ENCODE data around the gene ENKUR. TPM values are rescaled to one million over a fixed set of nuclear protein-coding genes. Genes with fewer than 3 reads are reported as not detected.

Gene ENKUR
- total RNA-seq, 2 donors from 2014 or later = 0.45 TPM; not detected in 1

DNA sequence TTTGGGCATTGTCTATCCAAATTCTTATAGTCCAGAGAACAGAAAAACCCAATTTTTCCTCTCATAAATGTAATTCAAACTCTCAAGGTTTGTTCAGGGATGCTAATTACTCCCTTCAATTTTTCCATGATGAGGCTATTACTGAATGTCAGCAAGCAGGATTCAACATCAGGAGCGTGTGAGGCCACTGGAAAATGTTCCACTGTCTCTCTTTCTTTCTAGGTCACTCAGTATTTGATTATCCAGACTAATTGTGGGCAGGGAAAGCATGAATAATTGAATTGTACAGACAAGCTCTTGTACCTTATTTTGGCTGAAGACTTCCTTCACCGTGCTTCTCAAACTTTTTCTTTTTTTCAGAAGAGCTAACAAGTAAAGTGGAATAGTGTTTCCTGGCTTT, 31.1 kb upstream of the ENKUR start:
- H3K27me3 Mint-ChIP-seq = peaks cover 37% of the 10 kb centered on the region
- no peaks in the 10 kb centered on the region for H3K4me1 Mint-ChIP-seq
- no peaks in the 10 kb centered on the region for H3K9me3 Mint-ChIP-seq
- ATAC-seq (replicated peaks) = no peak
- H3K4me3 Mint-ChIP-seq = no peak overlapping the region
- H3K27ac Mint-ChIP-seq = no peak overlapping the region
- no peaks in the 10 kb centered on the region for H3K36me3 Mint-ChIP-seq (ENCODE audit: low read depth)

DNA sequence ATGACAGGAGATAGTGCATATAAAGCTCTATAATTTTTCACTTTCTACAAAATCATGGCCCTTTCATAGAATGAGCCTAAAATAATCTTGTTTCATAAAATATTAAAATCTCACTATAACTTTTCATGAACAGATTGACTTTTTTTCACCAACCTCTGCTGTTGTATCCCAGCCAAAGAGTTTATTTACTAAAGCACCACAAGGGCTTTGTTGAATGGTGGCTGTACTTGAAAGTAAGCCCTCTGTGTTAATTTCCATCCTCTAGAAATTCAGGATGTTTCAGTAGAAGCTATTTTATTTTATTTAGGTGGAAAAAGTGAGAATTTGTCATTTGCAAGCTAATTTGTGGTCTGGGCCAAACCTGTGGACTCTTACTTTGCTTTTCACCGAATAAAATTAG, 30.7 kb upstream of the ENKUR start:
- Mint-ChIP-seq H3K9me3 (no peaks in the 10 kb centered on the region), H3K36me3 (ENCODE audit: low read depth) (no peaks in the 10 kb centered on the region), H3K4me1 (no peaks in the 10 kb centered on the region), H3K27me3 (peaks cover 37% of the 10 kb centered on the region), H3K27ac (no peak overlapping the region), H3K4me3 (no peak overlapping the region)
- no peak for ATAC-seq (replicated peaks)

DNA sequence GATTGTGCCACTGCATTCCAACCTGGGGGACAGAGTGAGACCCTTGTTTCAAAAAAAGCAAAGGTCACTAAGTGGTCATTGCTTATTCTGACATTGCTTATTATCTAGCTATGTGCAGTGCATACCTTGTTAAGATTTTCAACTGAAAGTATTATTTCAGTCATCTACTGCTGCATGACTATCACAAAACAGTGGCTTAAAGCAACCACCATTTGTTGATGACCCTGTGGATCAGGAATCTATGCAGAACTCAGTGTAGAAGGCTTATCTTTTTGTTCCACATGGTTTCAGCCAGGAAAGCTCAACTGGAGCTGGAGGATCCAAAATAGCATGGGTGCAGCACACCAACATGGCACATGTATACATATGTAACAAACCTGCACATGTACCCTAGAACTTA, 23.6 kb upstream of the ENKUR start:
- Mint-ChIP-seq H3K4me3 (no peak overlapping the region), H3K27ac (no peak overlapping the region), H3K27me3 (peaks cover 10% of the 10 kb centered on the region), H3K9me3 (no peaks in the 10 kb centered on the region), H3K36me3 (ENCODE audit: low read depth) (no peaks in the 10 kb centered on the region), H3K4me1 (no peaks in the 10 kb centered on the region)
- ATAC-seq (replicated peaks) = no peak

DNA sequence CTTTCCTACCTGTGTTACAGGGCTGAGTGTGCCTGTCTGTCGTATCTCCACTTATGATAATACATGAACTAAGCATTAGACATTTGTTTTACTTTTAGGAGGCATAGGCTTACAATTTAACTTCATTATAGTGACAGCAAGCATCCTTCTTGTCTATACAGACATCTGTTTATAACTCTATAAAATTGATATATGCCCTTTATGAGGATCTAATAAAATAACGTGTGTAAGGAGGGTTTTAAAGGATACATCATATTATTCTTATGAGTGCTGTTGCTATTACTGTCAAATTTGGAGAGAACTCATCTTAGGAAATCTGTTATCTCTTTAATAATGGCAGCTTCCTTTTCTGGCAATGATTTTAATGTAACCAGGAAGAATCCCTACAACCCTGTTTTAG, 22.4 kb upstream of the ENKUR start:
- ATAC-seq (replicated peaks) = no peak
- Mint-ChIP-seq H3K27me3 (peaks cover 9% of the 10 kb centered on the region), H3K4me1 (no peaks in the 10 kb centered on the region), H3K4me3 (no peak overlapping the region), H3K27ac (no peak overlapping the region), H3K36me3 (ENCODE audit: low read depth) (no peaks in the 10 kb centered on the region), H3K9me3 (no peaks in the 10 kb centered on the region)

DNA sequence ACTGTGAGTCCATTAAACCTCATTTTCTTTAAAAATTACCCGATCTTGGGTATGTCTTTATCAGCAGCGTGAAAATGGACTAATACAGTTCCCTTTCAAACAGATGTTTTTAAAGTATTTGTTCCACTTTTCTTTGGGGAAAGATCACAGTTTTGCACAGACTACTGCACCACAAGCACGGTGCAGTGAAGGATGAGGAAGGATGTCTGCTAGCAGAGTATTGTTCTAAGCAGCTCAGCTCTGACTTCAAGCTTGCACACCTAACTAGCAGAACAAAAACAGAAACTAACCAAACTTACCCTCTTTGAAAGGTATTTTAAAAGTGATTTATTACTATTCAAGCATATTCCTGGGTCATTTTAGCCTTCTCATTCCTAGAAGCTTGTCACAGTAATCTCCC, 20.4 kb upstream of the ENKUR start:
- Mint-ChIP-seq H3K27me3 (peaks cover 5% of the 10 kb centered on the region), H3K9me3 (no peaks in the 10 kb centered on the region), H3K4me3 (no peak overlapping the region), H3K4me1 (no peaks in the 10 kb centered on the region), H3K27ac (no peak overlapping the region), H3K36me3 (ENCODE audit: low read depth) (no peaks in the 10 kb centered on the region)
- ATAC-seq (replicated peaks) = no peak

DNA sequence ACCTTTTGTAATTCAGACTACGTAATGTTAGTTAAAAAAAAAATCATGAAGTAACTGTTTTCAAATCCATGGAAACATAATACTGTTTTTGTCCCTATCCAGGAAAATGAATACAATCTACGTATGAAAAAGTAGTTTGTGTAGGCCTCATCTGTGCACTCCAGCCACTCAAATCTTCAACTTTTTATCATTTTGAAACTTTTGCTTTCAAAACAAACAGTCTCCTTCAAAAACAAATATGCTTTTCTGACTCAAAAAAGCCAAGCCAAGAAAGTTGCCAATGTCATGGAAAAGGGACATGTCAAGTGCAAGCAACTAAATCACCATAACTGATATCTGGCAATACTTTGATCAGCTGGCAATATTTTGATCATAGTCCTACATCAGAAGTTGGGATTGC, 13.6 kb upstream of the ENKUR start:
- H3K4me3 Mint-ChIP-seq = no peak overlapping the region
- no peak for ATAC-seq (replicated peaks)
- no peaks in the 10 kb centered on the region for H3K27me3 Mint-ChIP-seq
- no peaks in the 10 kb centered on the region for H3K36me3 Mint-ChIP-seq (ENCODE audit: low read depth)
- no peaks in the 10 kb centered on the region for H3K9me3 Mint-ChIP-seq
- H3K27ac Mint-ChIP-seq = no peak overlapping the region
- H3K4me1 Mint-ChIP-seq = no peaks in the 10 kb centered on the region

DNA sequence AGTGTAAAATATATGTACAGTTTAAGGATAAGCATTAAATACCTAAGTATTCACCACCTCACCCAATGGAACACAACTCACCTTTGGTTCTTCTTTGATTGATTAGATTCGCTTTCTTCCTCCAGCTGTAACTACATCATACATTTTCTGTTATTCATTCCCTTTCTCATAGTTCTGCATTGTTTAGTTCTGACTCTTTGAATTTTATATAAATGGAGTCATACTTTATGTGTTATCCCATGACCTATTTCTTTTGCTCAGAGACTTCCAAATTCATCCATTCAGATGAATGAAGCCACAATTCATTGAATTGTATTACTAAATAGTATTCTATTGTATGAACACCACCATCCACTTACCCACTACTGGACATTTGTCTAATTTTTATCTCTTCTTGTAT, 12.8 kb upstream of the ENKUR start:
- no peak overlapping the region for H3K4me3 Mint-ChIP-seq
- H3K27me3 Mint-ChIP-seq = no peaks in the 10 kb centered on the region
- no peak for ATAC-seq (replicated peaks)
- no peaks in the 10 kb centered on the region for H3K4me1 Mint-ChIP-seq
- no peaks in the 10 kb centered on the region for H3K36me3 Mint-ChIP-seq (ENCODE audit: low read depth)
- H3K9me3 Mint-ChIP-seq = no peaks in the 10 kb centered on the region
- H3K27ac Mint-ChIP-seq = no peak overlapping the region

DNA sequence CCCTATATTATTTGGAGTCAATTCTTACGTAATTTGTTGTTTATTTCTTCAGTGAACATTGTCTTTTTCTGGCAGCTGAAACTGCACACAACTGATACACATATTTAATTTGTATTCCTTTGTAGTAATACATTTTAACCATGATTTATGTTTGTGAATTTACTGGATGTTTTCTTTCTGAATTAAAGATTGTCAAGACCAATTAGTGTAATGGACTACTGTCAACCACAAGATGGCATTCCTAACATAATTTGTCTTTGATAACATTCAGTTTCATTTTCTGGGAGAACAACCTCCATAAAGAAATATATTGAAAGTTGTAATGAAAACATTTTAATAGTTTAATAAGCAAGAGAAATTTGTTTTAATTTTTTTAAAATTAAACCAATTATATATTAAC, 10.5 kb upstream of the ENKUR start:
- no peak overlapping the region for H3K27ac Mint-ChIP-seq
- no peaks in the 10 kb centered on the region for H3K4me1 Mint-ChIP-seq
- peaks cover 7% of the 10 kb centered on the region for H3K36me3 Mint-ChIP-seq (ENCODE audit: low read depth)
- H3K4me3 Mint-ChIP-seq = no peak overlapping the region
- no peaks in the 10 kb centered on the region for H3K27me3 Mint-ChIP-seq
- no peaks in the 10 kb centered on the region for H3K9me3 Mint-ChIP-seq
- no peak for ATAC-seq (replicated peaks)

DNA sequence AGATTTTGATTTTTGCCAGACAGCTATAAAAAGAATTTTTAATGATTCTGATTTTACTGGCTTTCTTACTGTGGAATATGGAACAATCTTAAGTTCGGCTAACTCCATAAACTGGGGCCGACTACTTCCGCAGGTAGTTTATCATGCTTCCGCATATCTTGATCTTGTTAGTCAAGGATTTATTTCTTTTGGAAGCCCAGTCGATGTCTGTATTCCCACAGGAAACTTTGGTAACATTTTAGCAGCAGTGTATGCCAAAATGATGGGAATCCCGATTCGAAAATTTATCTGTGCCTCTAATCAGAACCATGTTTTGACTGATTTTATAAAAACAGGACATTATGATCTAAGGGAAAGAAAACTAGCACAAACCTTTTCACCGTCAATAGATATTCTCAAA, 8.6 kb upstream of the ENKUR start:
- no peak for ATAC-seq (replicated peaks)
- H3K4me1 Mint-ChIP-seq = no peaks in the 10 kb centered on the region
- no peaks in the 10 kb centered on the region for H3K27me3 Mint-ChIP-seq
- no peaks in the 10 kb centered on the region for H3K9me3 Mint-ChIP-seq
- peaks cover 7% of the 10 kb centered on the region for H3K36me3 Mint-ChIP-seq (ENCODE audit: low read depth)
- H3K27ac Mint-ChIP-seq = no peak overlapping the region
- no peak overlapping the region for H3K4me3 Mint-ChIP-seq

DNA sequence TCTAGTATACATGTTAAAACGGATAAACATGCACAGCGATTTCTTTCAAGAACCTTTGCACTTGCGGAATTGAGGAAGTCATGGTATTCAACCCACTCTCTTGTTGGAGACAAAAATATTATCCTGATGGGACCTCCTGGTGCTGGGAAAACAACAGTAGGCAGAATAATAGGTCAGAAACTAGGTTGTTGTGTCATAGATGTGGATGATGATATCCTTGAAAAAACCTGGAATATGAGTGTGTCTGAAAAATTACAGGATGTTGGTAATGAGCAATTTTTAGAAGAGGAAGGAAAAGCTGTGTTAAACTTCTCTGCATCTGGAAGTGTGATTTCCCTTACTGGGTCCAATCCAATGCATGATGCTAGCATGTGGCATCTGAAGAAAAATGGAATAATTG, 7.3 kb upstream of the ENKUR start:
- Mint-ChIP-seq H3K27ac (no peak overlapping the region), H3K36me3 (ENCODE audit: low read depth) (peaks cover 7% of the 10 kb centered on the region), H3K4me3 (no peak overlapping the region), H3K9me3 (no peaks in the 10 kb centered on the region), H3K27me3 (no peaks in the 10 kb centered on the region), H3K4me1 (no peaks in the 10 kb centered on the region)
- no peak for ATAC-seq (replicated peaks)

DNA sequence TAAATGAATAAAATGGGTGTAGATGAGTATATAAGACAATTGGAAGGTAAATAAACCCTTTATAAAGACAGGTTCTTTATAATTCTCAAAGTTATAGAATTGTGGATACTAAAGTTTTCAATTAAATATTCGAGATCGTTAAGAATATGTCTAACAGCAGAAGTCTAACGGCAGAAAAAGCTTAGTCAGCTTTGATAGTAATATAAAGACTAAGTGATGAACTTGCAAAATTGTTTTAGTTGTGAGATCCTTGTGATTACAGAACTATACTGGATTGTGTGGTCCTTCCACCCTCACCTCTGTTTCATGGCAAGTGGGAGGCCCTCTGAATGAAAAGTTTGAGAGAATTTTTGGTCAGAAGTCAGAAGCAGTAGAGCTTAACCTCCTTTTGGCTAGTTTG, 2.7 kb upstream of the ENKUR start:
- H3K4me3 Mint-ChIP-seq = no peak overlapping the region

DNA sequence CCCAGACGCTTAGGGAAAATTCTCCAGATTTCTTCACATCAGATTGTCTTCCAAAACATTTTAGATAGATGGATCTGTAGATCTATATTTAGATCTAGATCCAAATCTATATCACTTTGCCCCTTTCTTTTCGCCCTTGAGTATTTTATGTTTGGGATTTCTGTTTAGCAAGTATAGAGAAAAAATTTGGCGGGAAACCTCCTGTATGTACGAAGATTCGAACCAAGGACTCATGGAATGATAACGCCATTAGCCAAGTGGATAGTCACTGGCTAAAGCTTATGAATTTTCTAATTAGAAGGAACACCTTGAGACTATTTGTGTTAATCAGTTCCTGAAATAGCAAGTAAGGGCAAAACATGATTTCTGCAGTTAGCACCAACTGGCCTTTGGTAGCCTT, 1.7 kb upstream of the ENKUR start:
- Mint-ChIP-seq H3K27ac (peak overlapping the region; percentile 99), H3K27me3 (no peaks in the 10 kb centered on the region), H3K4me3 (peak overlapping the region; percentile 86), H3K36me3 (ENCODE audit: low read depth) (peaks cover 9% of the 10 kb centered on the region), H3K4me1 (peaks cover 17% of the 10 kb centered on the region), H3K9me3 (no peaks in the 10 kb centered on the region)
- ATAC-seq (replicated peaks) = no peak

More for the DNA sequence above, 2.7 kb upstream of the ENKUR start:
- peaks cover 14% of the 10 kb centered on the region for H3K4me1 Mint-ChIP-seq
- H3K9me3 Mint-ChIP-seq = no peaks in the 10 kb centered on the region
- ATAC-seq (replicated peaks) = no peak
- H3K36me3 Mint-ChIP-seq (ENCODE audit: low read depth) = peaks cover 16% of the 10 kb centered on the region
- H3K27me3 Mint-ChIP-seq = no peaks in the 10 kb centered on the region
- peak overlapping the region; percentile 99 for H3K27ac Mint-ChIP-seq

DNA sequence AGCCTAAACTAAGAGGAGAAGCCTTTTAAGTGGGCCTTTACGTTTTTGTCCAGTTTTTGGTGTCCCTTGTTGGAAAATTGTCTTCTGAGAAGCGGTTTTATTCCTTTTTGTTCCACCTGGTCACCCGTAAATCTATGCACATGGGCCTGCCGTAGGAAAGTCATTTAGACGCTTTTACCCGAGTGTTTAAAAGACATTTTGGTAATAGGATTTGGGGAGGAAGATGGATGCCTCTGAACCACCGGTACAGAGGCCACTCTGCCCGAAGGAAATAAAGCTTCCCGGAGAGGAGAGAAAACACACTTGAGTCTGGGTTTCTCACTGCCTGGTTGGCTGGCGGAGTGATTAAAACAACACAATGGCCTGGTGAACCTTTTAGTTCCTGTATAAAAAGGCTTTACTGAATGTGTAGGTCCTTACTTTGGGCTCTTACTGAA, 1.2 kb upstream of the ENKUR start:
- no peak for ATAC-seq (replicated peaks)
- H3K4me1 Mint-ChIP-seq = peaks cover 21% of the 10 kb centered on the region
- no peaks in the 10 kb centered on the region for H3K27me3 Mint-ChIP-seq
- H3K9me3 Mint-ChIP-seq = no peaks in the 10 kb centered on the region
- H3K27ac Mint-ChIP-seq = peak overlapping the region; percentile 99
- H3K4me3 Mint-ChIP-seq = peak overlapping the region; percentile 86
- peaks cover 9% of the 10 kb centered on the region for H3K36me3 Mint-ChIP-seq (ENCODE audit: low read depth)

DNA sequence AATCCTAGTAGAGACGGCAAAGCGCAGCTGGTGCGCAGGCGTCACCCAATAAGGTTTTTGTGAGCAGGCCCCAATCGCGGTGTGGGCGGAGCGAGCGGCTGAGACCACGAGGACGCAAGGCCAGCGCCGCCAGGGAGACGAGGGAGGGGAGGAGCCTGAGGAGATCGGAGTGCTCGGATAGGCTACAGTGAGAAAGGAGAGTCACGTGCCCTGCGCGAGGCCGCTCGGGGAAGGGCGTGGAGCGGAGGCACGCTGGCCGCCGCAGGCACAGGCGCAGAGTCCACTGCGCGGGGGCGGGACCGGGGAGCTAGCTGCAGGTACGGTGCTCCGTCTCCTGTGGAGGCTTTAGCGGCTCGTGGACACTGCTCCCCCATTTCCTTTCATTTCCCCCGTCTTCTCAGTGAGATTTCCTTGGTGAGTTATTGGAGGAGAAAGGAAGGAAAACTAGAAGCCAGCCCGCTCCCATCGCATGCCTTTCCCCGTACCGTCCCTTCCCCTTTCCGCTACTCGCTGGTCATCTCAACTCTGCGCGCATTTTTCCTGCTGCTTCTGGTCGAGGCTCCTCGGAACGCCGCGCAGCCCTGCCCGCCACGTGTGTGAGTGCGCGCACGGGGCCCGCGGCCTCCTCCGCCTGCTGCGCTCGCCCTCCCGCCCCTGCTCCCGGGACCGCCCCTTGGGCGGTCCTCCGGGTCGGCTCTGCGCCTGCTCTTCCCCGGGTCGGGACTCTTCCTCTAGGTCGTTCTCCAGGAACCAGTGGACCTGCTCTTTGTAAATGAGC, 607 bp upstream of the ENKUR start, which contains the start of gene THNSL1:
THNSL1 (plus strand) TSS at position 237 of the 778 bp plus-strand sequence. CDS start 6,612 bp downstream, outside the sequence.
- Mint-ChIP-seq H3K27ac (peak within 1 kb of the TSS; percentile 99), H3K9me3 (no peaks in the 10 kb centered on the region), H3K36me3 (ENCODE audit: low read depth) (peaks cover 9% of the 10 kb centered on the region), H3K27me3 (no peaks in the 10 kb centered on the region), H3K4me3 (peak within 1 kb of the TSS; percentile 86), H3K4me1 (peaks cover 21% of the 10 kb centered on the region)
- ATAC-seq (replicated peaks) = peak; percentile 97

DNA sequence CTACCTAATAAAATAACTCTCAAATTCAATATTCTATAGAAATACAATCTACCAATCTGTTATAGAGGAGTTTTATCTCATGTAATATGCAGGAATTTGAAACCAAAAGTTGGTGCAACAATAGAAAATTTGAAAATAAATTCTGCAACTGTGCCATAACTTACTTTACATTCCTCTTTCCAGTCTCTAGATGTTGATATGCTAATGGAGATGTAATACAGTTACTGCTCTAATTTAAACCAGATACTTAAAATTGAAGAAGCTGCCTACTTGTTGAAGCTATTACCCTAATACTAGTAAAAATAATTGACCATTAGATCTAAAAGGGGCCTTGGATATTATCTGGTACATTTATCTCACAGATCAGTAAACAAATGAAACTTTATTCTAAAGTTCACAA, 1.4 kb downstream of the ENKUR start:
- no peaks in the 10 kb centered on the region for H3K9me3 Mint-ChIP-seq
- H3K27ac Mint-ChIP-seq = no peak overlapping the region

More for the DNA sequence above, 1.4 kb downstream of the ENKUR start:
- H3K4me3 Mint-ChIP-seq = no peak overlapping the region
- peaks cover 21% of the 10 kb centered on the region for H3K4me1 Mint-ChIP-seq
- H3K27me3 Mint-ChIP-seq = no peaks in the 10 kb centered on the region
- H3K36me3 Mint-ChIP-seq (ENCODE audit: low read depth) = peaks cover 9% of the 10 kb centered on the region
- ATAC-seq (replicated peaks) = no peak

Data from activated T-helper 17 cell treated with anti-CD3 and anti-CD28 coated beads, Interleukin-2, amount 50 U/mL, for 72 hours (primary cell).